ENCODE measurements around the gene RAB6D.
"Not testable (repeated sequence)": the region's sequence is repeated elsewhere in the genome, so short reads cannot be mapped to it uniquely, and the experiment has no call there.

GRCh38 chr2:131347035-131347434, 16.9 kb downstream of the RAB6D start:
- TF ChIP-seq CTCF (IDR thresholded peaks at IDR 0.05; ENCODE audit: low read length); EZH2 (IDR thresholded peaks at IDR 0.05; ENCODE audit: borderline replicate concordance, low read length): not testable (repeated sequence)

All from OCI-LY1 (cell line).